Right cardiac atrium (tissue), 5 donors: Measurements from ENCODE around the gene SOD2. TPM values are rescaled to one million over a fixed set of nuclear protein-coding genes. Genes with fewer than 3 reads are reported as not detected.
"Not testable (repeated sequence)": the region's sequence is repeated elsewhere in the genome, so short reads cannot be mapped to it uniquely, and the experiment has no call there.

Experiments used
- ATAC-seq, 2 donors: fragments of 200-7000 bp; cut with Tn5 transposase; one replicate each; pipeline versions ENCODE4 v1.8.0 to v1.9.1; 2020; ENCODE audit warnings: moderate library complexity in 2 of 2, mild to moderate bottlenecking in 1 of 2
- DNase-seq, 3 donors: peaks; one replicate each; pipeline ENCODE4 v3.0.0-alpha.2; 2020
- H3K27ac ChIP-seq: one replicate; pipeline ENCODE4 v1.5.1; 2013; ENCODE audit warnings: mild to moderate bottlenecking, low read length, control low read depth, moderate library complexity
- H3K27me3 ChIP-seq: one replicate; pipeline ENCODE4 v1.6.1; 2013; ENCODE audit not compliant: control insufficient read depth, insufficient read depth
- H3K4me1 ChIP-seq: one replicate; pipeline ENCODE4 v1.6.1; 2013; ENCODE audit warnings: low read length; ENCODE audit not compliant: control insufficient read depth, insufficient read depth
- H3K4me3 ChIP-seq: one replicate; pipeline ENCODE4 v1.5.1; 2013; ENCODE audit warnings: low read length, control low read depth
- H3K9me3 ChIP-seq: one replicate; pipeline ENCODE4 v1.6.1; 2013; ENCODE audit warnings: low read length; ENCODE audit not compliant: control insufficient read depth
- WGBS: extraction: QIAGEN DNeasy Blood & Tissue Kit; methylation state at CpG from one replicate; pipeline ENCODE4 v1.1.7; 2013; 5-methylcytosine and 5-hydroxymethylcytosine counted together
- intact Hi-C, 4 donors: fragments of 100-400 bp; cut with DNase I; formaldehyde crosslinking; loops; one replicate each; pipeline versions ENCODE4 v1.11.0 to v1.14.0; 2022 to 2023
- polyA plus RNA-seq: library from polyadenylated mRNA; stranded (reverse); fragments of 200-250 nt; gene quantifications from one replicate; pipeline ENCODE4 v1.2.3, GENCODE V29; 2013
- total RNA-seq, 4 donors: library from RNA; stranded (reverse); fragmentation: NEBNext Ultra II Directional; extraction: Animal tissue kit (Norgen Biotek cat#: 25700); gene quantifications; one replicate each; pipeline ENCODE4 v1.2.1, GENCODE V29; 2021
- donor health status: healthy with polysubstance abuse.
- donor health status: DM: no; HTN: yes; CAD: no.
- donor health status: DM: no; HTN: no; CAD: no.
- donor health status: DM: no; HTN: yes; CAD: no; lungs with severe emphysema.
- donor health status: DM: yes; HTN: yes; CAD: no.

SOD2 gene
- total and polyA plus RNA-seq, 5 donors: 341 to 606 (median 586) TPM

DNA sequence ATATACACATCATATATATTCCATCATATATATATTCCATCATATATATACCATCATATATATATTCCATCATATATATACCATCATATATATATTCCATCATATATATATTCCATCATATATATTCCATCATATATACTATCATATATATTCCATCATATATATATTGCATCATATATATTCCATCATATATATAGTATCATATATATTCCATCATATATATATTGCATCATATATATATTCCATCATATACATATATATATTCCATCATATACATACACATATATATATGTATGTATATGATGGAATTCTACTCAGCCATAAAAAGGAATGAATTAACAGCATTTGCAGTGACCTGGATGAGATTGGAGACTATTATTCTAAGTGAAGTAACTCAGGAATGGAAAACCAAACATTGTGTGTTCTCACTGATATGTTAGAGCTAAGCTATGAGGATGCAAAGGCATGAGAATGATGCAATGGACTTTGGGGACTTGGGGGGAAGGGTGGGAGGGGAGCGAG is 29.6 kb downstream of the SOD2 start:
- ATAC-seq, H3K9me3 ChIP-seq, H3K27me3 ChIP-seq, H3K27ac ChIP-seq, H3K4me1 ChIP-seq, DNase-seq, intact Hi-C loops, H3K4me3 ChIP-seq: not testable (repeated sequence)
- WGBS: 78% methylated on average over 1 of the region's 1 CpG

DNA sequence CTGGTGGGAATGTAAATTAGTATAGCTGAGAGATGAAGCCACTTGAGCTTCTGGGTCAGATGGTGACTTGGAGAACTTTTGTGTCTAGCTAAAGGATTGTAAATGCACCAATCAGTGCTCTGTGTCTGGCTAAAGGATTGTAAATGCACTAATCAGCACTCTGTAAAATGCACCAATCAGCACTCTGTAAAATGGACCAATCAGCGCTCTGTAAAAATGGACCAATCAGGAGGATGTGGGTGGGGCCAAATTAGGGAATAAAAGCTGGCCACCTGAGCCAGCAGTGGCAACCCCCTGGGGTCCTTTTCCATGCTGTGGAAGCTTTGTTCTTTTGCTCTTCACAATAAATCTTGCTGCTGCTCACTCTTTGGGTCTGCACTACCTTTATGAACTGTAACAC is 31.1 kb downstream of the SOD2 start:
- H3K27ac ChIP-seq, ATAC-seq, H3K4me1 ChIP-seq, H3K27me3 ChIP-seq, H3K9me3 ChIP-seq, DNase-seq, intact Hi-C loops, H3K4me3 ChIP-seq: not testable (repeated sequence)
- 92% methylated on average over 1 of the region's 1 CpG for WGBS

DNA sequence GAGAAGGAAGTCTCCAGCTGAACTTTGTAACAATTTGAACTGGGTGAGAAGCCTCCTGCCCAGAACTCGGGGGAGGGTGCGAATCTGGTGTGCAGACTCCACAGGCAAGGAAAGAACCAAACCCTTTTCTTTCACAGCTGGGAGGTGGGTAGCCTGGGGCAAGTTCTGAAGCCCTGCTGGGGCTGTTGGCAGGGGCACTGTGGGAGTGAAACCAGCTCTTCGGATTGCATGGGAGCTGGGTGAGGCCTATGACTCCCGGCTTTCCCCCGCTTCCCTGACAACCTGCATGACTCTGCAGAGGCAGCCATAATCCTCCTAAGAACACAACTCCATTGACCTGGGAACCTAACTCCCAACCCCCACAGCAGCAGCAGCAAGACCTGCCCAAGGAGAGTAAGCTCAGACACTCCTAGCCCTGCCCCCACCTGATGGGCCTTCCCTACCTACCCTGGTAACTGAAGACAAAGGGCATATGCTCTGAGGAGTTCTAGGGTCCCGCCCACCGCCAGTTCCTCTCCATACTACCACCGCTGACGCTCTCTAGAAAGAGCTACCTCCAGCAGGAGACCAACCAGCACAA is 37.5 kb downstream of the SOD2 start:
- intact Hi-C loops: loop anchor here in 3 of 4 donors (10.0 kb wide), 1 partner anchor 481 kb away; no protein-coding TSS in a partner anchor
- Histone ChIP-seq H3K4me3 (no peak overlapping the region), H3K27me3 (no peaks in the 10 kb centered on the region), H3K9me3 (no peaks in the 10 kb centered on the region), H3K27ac (no peak overlapping the region), H3K4me1 (no peaks in the 10 kb centered on the region)
- WGBS: 87% methylated on average over 9 of the region's 9 CpGs
- DNase-seq: no peak
- no peak for ATAC-seq

DNA sequence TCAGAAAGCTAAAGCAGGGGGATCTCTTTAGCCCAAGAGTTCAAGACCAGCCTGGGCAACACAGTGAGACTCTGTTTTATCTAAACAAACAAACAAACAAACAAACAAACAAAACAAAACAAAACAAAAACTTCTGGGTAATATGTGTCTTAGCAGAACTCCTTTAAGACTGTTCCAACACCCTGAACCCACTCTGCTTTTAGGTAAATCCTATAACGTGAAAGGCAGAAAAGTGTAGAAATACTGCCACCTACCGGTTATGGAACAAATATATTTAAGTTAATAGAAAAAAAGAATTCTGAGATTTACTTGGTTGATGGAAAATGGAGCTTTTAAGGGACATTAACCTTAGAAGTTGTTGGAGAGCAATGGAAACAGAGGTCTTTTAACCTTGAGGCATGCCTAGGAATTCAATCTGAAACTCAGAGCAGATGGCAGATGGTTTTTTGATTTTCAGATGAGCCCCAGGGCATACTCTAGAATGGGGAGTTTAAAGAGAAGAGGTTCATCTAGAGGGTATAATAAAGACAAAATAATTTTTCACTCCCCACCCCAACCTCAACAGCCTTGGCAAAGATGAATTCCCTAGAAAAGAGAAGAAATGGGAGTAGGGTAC is 38.5 kb downstream of the SOD2 start:
- Histone ChIP-seq H3K27ac (no peak overlapping the region), H3K27me3 (no peaks in the 10 kb centered on the region), H3K4me3 (no peak overlapping the region), H3K9me3 (no peaks in the 10 kb centered on the region), H3K4me1 (no peaks in the 10 kb centered on the region)
- intact Hi-C loops: loop anchor here (5.0 to 10.0 kb wide), 2 partner anchors 480 to 482 kb away; no protein-coding TSS in a partner anchor
- no peak for DNase-seq
- 0% methylated on average over 2 of the region's 2 CpGs for WGBS
- ATAC-seq: no peak

DNA sequence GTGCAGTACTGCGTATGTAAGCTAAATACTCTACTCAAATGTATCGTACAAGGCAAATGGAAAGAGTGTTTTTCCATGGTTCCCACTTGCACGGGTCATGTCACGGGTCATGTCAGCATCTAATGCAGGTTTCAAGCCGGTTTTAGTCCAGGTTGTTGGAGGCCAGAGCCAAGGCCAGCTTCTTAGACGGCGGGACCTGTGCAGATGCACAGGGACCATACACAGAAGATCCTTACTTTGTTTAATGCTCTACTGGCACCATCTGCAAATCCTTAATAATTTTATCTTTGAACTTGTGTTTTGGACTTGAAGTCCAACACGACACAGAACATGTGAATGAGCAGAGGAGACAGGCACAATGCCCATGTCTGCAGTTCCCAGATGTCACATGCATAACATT is 42.7 kb downstream of the SOD2 start:
- Histone ChIP-seq H3K4me1 (no peaks in the 10 kb centered on the region), H3K27me3 (no peaks in the 10 kb centered on the region), H3K4me3 (no peak overlapping the region), H3K9me3 (no peaks in the 10 kb centered on the region), H3K27ac (no peak overlapping the region)
- DNase-seq (no peak), ATAC-seq (no peak)
- intact Hi-C loops: loop anchor here (5.0 to 10.0 kb wide), 2 partner anchors 476 to 478 kb away; no protein-coding TSS in a partner anchor
- 86% methylated on average over 8 of the region's 8 CpGs for WGBS

- ATAC-seq (no peak), DNase-seq (no peak)
- WGBS: 92% methylated on average over 7 of the region's 7 CpGs
- H3K9me3 ChIP-seq: no peaks in the 10 kb centered on the region
- no peaks in the 10 kb centered on the region for H3K4me1 ChIP-seq
- intact Hi-C loops: no loop called here
- no peak overlapping the region for H3K27ac ChIP-seq
- no peaks in the 10 kb centered on the region for H3K27me3 ChIP-seq
- no peak overlapping the region for H3K4me3 ChIP-seq
Measured at GRCh38 chr6:159649441-159649840, 43.6 kb downstream of the SOD2 start.

GRCh38 chr6:159646733-159647132 is 46.3 kb downstream of the SOD2 start:
- Histone ChIP-seq H3K4me1 (no peaks in the 10 kb centered on the region), H3K9me3 (no peaks in the 10 kb centered on the region), H3K27ac (no peak overlapping the region), H3K27me3 (no peaks in the 10 kb centered on the region), H3K4me3 (no peak overlapping the region)
- 97% methylated on average over 2 of the region's 2 CpGs for WGBS
- intact Hi-C loops: no loop called here
- ATAC-seq: no peak
- no peak for DNase-seq

DNA sequence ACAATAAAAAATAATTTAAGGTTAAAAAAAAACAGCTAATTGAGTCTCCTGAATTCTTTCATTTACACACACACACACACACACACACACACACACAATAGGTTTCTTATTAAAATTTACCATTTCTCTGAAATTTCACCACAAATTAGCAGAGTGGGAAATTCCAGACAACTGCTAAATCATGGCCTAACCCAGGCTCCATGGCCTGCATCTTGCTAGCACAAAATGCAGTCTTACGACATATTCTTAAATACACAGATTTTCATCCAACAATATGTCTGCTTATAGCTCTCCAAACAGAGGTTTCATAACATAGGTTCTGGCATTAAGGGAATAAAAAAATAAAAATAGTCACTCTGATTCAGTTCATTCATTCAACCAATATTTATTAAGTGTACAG is 46.9 kb downstream of the SOD2 start:
- Histone ChIP-seq H3K4me3 (no peak overlapping the region), H3K4me1 (no peaks in the 10 kb centered on the region), H3K9me3 (no peaks in the 10 kb centered on the region), H3K27me3 (no peaks in the 10 kb centered on the region), H3K27ac (no peak overlapping the region)
- ATAC-seq (no peak), DNase-seq (no peak)
- intact Hi-C loops: no loop called here
- 94% methylated on average over 1 of the region's 1 CpG for WGBS

- ATAC-seq (no peak), DNase-seq (no peak)
- Histone ChIP-seq H3K9me3 (no peaks in the 10 kb centered on the region), H3K27me3 (no peaks in the 10 kb centered on the region), H3K4me3 (no peak overlapping the region), H3K27ac (no peak overlapping the region), H3K4me1 (no peaks in the 10 kb centered on the region)
- 80% methylated on average over 4 of the region's 4 CpGs for WGBS
- intact Hi-C loops: no loop called here
Measured at GRCh38 chr6:159645640-159646039, 47.4 kb downstream of the SOD2 start.
